Subcutaneous adipose tissue (tissue), 4 donors: ENCODE data around the gene CPAMD8. TPM values are rescaled to one million over a fixed set of nuclear protein-coding genes. Genes with fewer than 3 reads are reported as not detected.

Source experiments
- CTCF ChIP-seq: fragments of 450-650 bp; IDR thresholded peaks from one replicate; pipeline ENCODE4 v1.5.1; 2016; ENCODE audit warnings: low read depth, mild to moderate bottlenecking, control low read depth, antibody characterized with exemption, moderate library complexity
- total RNA-seq, 4 donors: library from RNA; depleted of rRNA; stranded (reverse); fragments of >200 nt; gene quantifications; one replicate each; pipeline ENCODE4 v1.1.0, GENCODE V29; 2016

Gene CPAMD8
- total RNA-seq, 4 donors from 2014 or later, result 3.7 to 75.5 (median 22.0) TPM

- TF ChIP-seq CTCF, result no peak
Measured at GRCh38 chr19:17070421-17070820, 43.8 kb upstream of the CPAMD8 start.

- no peak for TF ChIP-seq CTCF
Measured at GRCh38 chr19:17069193-17069592, 42.6 kb upstream of the CPAMD8 start.

DNA sequence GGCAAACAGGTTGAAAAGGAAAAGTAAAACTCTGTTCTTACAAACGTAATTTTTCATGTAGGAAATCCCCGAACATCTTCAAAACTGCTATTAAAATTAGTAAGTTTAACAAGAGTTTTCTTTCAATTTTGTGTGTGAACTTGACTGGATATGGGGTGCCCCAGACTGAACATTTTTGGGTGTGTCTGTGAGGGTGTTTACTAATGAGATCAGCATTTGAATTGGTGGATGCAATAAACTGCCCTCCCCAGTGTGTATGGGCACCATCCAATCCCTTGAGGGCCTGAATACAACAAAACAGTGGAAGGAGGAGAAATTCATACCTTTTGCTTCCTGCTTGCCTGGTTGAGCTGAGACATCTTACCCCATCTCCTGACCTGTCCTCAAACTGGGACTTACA, 36.8 kb upstream of the CPAMD8 start:
- no peak for TF ChIP-seq CTCF

GRCh38 chr19:17061691-17062090, 35.1 kb upstream of the CPAMD8 start:
- TF ChIP-seq CTCF, result no peak

- TF ChIP-seq CTCF, result no peak
Measured at GRCh38 chr19:17061205-17061604, 34.6 kb upstream of the CPAMD8 start.

GRCh38 chr19:17060802-17061201, 34.2 kb upstream of the CPAMD8 start:
- no peak for TF ChIP-seq CTCF

- TF ChIP-seq CTCF, result no peak
Measured at GRCh38 chr19:17058236-17058635, 31.6 kb upstream of the CPAMD8 start.
